Epithelial cell of esophagus (primary cell): Measurements from ENCODE around the gene TOX2.

Source experiments
- DNase-seq: peaks from one replicate; pipeline ENCODE4 v3.0.0; 2010; ENCODE audit warnings: low read depth
- H3K4me3 ChIP-seq: 2 replicates; pipeline ENCODE4 v1.5.1; 2011; ENCODE audit warnings: mild to moderate bottlenecking, low read length, control low read depth
- CTCF ChIP-seq: IDR thresholded peaks from 2 replicates; pipeline ENCODE4 v1.5.1; 2011; ENCODE audit warnings: low read depth, mild to moderate bottlenecking, low read length, control low read depth, inconsistent platforms; ENCODE audit not compliant: insufficient read depth; ENCODE audit errors: missing control alignments

Gene TOX2

GRCh38 chr20:44064501-44065400 lies 150.1 kb downstream of the TOX2 start:
- no peak overlapping the region for H3K4me3 ChIP-seq
- no peak for DNase-seq
- TF ChIP-seq CTCF, result no peak

GRCh38 chr20:44065401-44066340 lies 151.0 kb downstream of the TOX2 start:
- no peak overlapping the region for H3K4me3 ChIP-seq
- TF ChIP-seq CTCF, result no peak
- no peak for DNase-seq

- no peak for TF ChIP-seq CTCF
- DNase-seq, result no peak
- no peak overlapping the region for H3K4me3 ChIP-seq
These were observed 152.3 kb downstream of the TOX2 start for GRCh38 chr20:44066645-44067606.

- no peak overlapping the region for H3K4me3 ChIP-seq
- DNase-seq, result no peak
These were observed 153.0 kb downstream of the TOX2 start for GRCh38 chr20:44067650-44068081.

GRCh38 chr20:44068316-44069201 lies 153.9 kb downstream of the TOX2 start:
- DNase-seq, result no peak
- no peak overlapping the region for H3K4me3 ChIP-seq

More at GRCh38 chr20:44067650-44068081, 153.0 kb downstream of the TOX2 start:
- no peak for TF ChIP-seq CTCF

More at GRCh38 chr20:44068316-44069201, 153.9 kb downstream of the TOX2 start:
- no peak for TF ChIP-seq CTCF
